ENCODE results near the gene TRPC4AP.

Gene TRPC4AP

GRCh38 chr20:34954904-34955230, 137.7 kb downstream of the TRPC4AP start:
- DNase-seq, result no peak

GRCh38 chr20:34953960-34954359, 138.6 kb downstream of the TRPC4AP start:
- no peak for DNase-seq

- DNase-seq, result no peak
These were observed 139.9 kb downstream of the TRPC4AP start for GRCh38 chr20:34952671-34953070.

Data from activated CD4-positive, alpha-beta T cell treated with anti-CD3 and anti-CD28 coated beads, Interleukin-2, amount 50 U/mL, for 1 hour (primary cell).